HEK293T (cell line): ENCODE results near the gene HHIPL2.

Source experiments
- CTCF ChIA-PET: fragments of 350-600 bp; formaldehyde crosslinking; extraction: SDS; loops from one replicate; lab custom pipeline; 2021; ENCODE audit warnings: antibody characterized with exemption, inconsistent platforms; lab: Yijun Ruan, JAX
- POLR2A ChIA-PET: fragments of 350-600 bp; formaldehyde crosslinking; extraction: SDS; loops from one replicate; lab custom pipeline; 2020; ENCODE audit warnings: antibody characterized with exemption, inconsistent platforms; lab: Yijun Ruan, JAX
- DNase-seq: peaks from one replicate; pipeline ENCODE4 v3.0.0; 2012; ENCODE audit warnings: mixed read lengths; ENCODE audit errors: extremely low spot score
- ARNT ChIP-seq: fragments of 450-650 bp; IDR thresholded peaks from 2 replicates; pipeline ENCODE4 v1.6.1; 2017; ENCODE audit warnings: mild to moderate bottlenecking
- BHLHE40 ChIP-seq: fragments of 450-650 bp; IDR thresholded peaks from 2 replicates; pipeline ENCODE4 v1.6.1; 2016; ENCODE audit warnings: mild to moderate bottlenecking, moderate library complexity, borderline replicate concordance
- CTBP1 ChIP-seq: fragments of 450-650 bp; IDR thresholded peaks from 2 replicates; pipeline ENCODE4 v1.6.1; 2016; ENCODE audit warnings: borderline replicate concordance
- ELF4 ChIP-seq: fragments of 450-650 bp; IDR thresholded peaks from 2 replicates; pipeline ENCODE4 v1.6.1; 2017; ENCODE audit warnings: antibody characterized with exemption
- FOXA1 ChIP-seq: fragments of 450-650 bp; IDR thresholded peaks from 2 replicates; pipeline ENCODE4 v1.6.1; 2016; ENCODE audit warnings: mild to moderate bottlenecking
- FOXK2 ChIP-seq: fragments of 450-650 bp; IDR thresholded peaks from 2 replicates; pipeline ENCODE4 v1.6.1; 2016; ENCODE audit warnings: mild to moderate bottlenecking
- FOXM1 ChIP-seq: fragments of 450-650 bp; IDR thresholded peaks from 2 replicates; pipeline ENCODE4 v1.6.1; 2017; ENCODE audit warnings: mild to moderate bottlenecking, borderline replicate concordance
- HDGF ChIP-seq: fragments of 450-650 bp; IDR thresholded peaks from 2 replicates; pipeline ENCODE4 v1.6.1; 2017; ENCODE audit warnings: antibody characterized with exemption, borderline replicate concordance
- L3MBTL2 ChIP-seq: fragments of 450-650 bp; conservative IDR thresholded peaks from 2 replicates; pipeline ENCODE4 v1.6.1; 2016; ENCODE audit warnings: mild to moderate bottlenecking
- LEF1 ChIP-seq: fragments of 450-650 bp; IDR thresholded peaks from 2 replicates; pipeline ENCODE4 v1.6.1; 2017; ENCODE audit warnings: mild to moderate bottlenecking, borderline replicate concordance
- NFRKB ChIP-seq: fragments of 450-650 bp; IDR thresholded peaks from 2 replicates; pipeline ENCODE4 v1.6.1; 2016; ENCODE audit warnings: mild to moderate bottlenecking, moderate library complexity
- PKNOX1 ChIP-seq: fragments of 450-650 bp; IDR thresholded peaks from 2 replicates; pipeline ENCODE4 v1.6.1; 2016
- SP1 ChIP-seq: fragments of 450-650 bp; IDR thresholded peaks from 2 replicates; pipeline ENCODE4 v1.6.1; 2017
- SUZ12 ChIP-seq: fragments of 450-650 bp; IDR thresholded peaks from 2 replicates; pipeline ENCODE4 v1.6.1; 2016; ENCODE audit warnings: mild to moderate bottlenecking
- TARDBP ChIP-seq: fragments of 450-650 bp; IDR thresholded peaks from 2 replicates; pipeline ENCODE4 v1.6.1; 2016
- ZNF384 ChIP-seq: fragments of 450-650 bp; IDR thresholded peaks from 2 replicates; pipeline ENCODE4 v1.6.1; 2016

The HHIPL2 gene

GRCh38 chr1:222530852-222531251 lies 17.1 kb downstream of the HHIPL2 start:
- POLR2A ChIA-PET = no interaction called here
- CTCF ChIA-PET = no interaction called here
- no peak for DNase-seq
- TF ChIP-seq BHLHE40 = no peak

- CTCF ChIA-PET = no interaction called here
Measured at GRCh38 chr1:222529916-222530315, 18.0 kb downstream of the HHIPL2 start.

DNA sequence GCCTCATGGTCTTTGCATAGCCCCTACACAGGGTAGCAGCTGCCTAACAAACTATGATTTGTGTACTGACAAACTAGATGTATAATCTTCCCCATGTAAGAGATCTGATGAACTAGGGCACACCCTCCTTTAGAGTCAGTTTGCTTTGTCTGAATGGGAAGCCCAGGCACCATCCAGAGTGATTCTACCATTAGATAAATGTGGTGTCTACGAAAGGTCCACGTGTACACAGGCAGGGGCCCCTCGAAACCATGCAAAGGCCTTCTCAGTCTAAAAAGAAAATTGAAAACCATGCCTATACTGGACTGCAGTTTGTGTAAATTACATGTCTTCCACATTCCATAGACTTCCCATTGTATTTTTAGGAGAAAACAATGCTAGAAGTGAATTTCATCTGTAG lies 18.7 kb downstream of the HHIPL2 start:
- no peak for TF ChIP-seq FOXM1
- CTCF ChIA-PET = no interaction called here
- POLR2A ChIA-PET = no interaction called here
- no peak for DNase-seq

More at GRCh38 chr1:222529916-222530315, 18.0 kb downstream of the HHIPL2 start:
- no peak for TF ChIP-seq SP1
- no peak for TF ChIP-seq FOXK2
- TF ChIP-seq SUZ12 = no peak
- TF ChIP-seq HDGF = no peak
- TF ChIP-seq FOXM1 = no peak
- no peak for TF ChIP-seq LEF1
- TF ChIP-seq ARNT = no peak
- TF ChIP-seq ZNF384 = no peak
- no peak for TF ChIP-seq TARDBP
- no peak for TF ChIP-seq PKNOX1
- no peak for TF ChIP-seq L3MBTL2
- no peak for TF ChIP-seq CTBP1
- no peak for TF ChIP-seq BHLHE40
- no peak for TF ChIP-seq ELF4
- no peak for TF ChIP-seq FOXA1
- no peak for TF ChIP-seq NFRKB
- DNase-seq = no peak
- POLR2A ChIA-PET = no interaction called here

GRCh38 chr1:222525951-222526350 lies 22.0 kb downstream of the HHIPL2 start:
- CTCF ChIA-PET = no interaction called here
- TF ChIP-seq L3MBTL2 = no peak
- no peak for TF ChIP-seq HDGF
- TF ChIP-seq CTBP1 = no peak
- TF ChIP-seq FOXK2 = no peak
- no peak for TF ChIP-seq NFRKB
- TF ChIP-seq ZNF384 = no peak
- no peak for TF ChIP-seq LEF1
- no peak for TF ChIP-seq ARNT
- no peak for TF ChIP-seq PKNOX1
- TF ChIP-seq TARDBP = no peak
- no peak for TF ChIP-seq FOXM1
- TF ChIP-seq ELF4 = no peak
- TF ChIP-seq BHLHE40 = no peak
- no peak for TF ChIP-seq SUZ12
- TF ChIP-seq SP1 = no peak
- DNase-seq = no peak
- POLR2A ChIA-PET = no interaction called here

DNA sequence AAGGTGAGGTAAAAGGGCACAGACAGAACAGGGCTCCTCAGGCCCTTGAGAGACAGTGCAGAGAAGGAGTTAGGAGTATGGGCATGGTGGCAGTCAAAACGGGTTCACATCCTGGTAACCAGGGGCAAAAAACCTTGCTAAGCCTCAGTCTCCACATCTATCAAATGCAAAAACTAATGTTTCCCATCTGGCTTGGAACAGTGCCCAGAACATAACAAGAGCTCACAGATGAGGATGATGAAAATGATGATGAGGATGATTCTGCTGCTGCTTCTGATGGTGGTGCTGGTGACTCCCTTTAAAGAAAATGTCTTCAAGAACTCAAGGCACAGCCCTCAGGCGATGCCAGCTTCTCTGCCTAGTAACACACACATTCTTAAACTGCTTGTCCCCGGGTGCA lies 24.1 kb downstream of the HHIPL2 start:
- POLR2A ChIA-PET = no interaction called here
- TF ChIP-seq NFRKB (no peak), ZNF384 (no peak), CTBP1 (no peak), TARDBP (no peak), HDGF (no peak), FOXK2 (no peak), SUZ12 (no peak), SP1 (no peak), L3MBTL2 (no peak)
- DNase-seq = no peak
- CTCF ChIA-PET = no interaction called here

DNA sequence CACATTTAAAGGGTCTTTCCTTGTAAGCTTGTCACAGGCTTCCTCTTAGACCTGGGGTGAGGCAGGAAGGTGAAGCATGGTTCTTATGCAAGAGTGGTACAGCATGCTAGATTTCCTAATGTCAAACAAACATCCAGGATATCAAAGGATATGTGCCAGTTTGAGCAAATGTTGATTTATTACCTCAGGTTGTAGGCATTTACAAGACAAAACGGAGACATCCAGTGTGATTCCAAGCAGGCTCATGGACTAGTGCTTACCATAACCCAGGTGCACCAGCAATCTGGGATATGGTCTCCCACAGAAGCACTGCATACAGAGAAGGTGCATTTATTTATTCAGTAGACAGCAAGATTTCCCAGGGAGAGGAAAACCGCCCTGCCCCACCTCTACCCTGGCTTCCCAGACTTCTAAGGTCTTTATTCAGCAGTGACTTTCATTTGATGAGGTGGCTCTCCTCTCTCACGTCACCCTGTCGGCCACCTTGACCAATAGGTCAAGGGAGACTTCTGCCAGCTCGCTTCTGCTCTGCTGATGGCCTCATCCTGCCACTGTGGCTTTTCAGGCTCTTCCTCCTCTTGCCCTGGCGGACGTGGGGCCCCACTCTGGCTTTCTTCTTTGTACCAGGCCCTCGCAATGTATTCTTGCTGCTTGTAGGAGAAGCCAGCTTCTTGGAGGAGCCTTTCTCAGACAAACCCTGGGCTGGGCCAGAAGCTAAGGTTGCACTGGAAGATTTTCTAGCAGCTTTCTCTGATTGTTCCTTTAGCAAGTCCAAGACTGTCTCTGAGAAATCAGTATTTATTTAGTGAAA lies 25.6 kb downstream of the HHIPL2 start:
- TF ChIP-seq FOXK2 (no peak), BHLHE40 (no peak), FOXM1 (no peak), ARNT (no peak), SP1 (no peak), TARDBP (no peak), SUZ12 (no peak), LEF1 (no peak), ZNF384 (no peak), PKNOX1 (no peak), ELF4 (no peak), CTBP1 (no peak), NFRKB (no peak), L3MBTL2 (no peak), HDGF (no peak), FOXA1 (no peak)

More for the DNA sequence above, 25.6 kb downstream of the HHIPL2 start:
- ChIA-PET CTCF (no interaction called here), POLR2A (no interaction called here)
- no peak for DNase-seq
